Activated CD8-positive, alpha-beta memory T cell treated with anti-CD3 and anti-CD28 coated beads for 24 hours (primary cell): ENCODE results near the gene RGS6.
A peak's percentile ranks its signal among the peaks of the same experiment; 100 is the strongest.

Experiments
- DNase-seq: peaks from one replicate; pipeline ENCODE4 v3.0.0-alpha.2; 2020

RGS6 gene

DNA sequence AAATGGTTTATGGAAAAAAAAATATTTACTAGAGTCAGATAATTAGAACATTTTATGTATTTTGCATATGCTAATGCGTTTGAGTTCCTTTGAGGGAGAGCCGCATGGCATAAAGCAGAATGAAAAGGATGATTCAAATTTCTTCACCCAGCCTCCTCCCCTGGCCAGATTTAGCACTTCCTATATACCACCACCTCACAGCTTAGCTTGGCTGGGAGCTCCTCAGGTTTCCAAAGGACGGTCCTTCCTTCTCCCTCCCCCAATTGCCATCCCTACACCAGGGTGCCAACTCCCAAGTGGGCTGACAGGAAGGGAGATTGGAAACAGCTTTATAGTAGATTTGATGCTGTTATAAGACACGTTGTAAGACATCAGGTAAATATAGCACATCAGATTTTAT is 157.4 kb downstream of the RGS6 start:
- no peak for DNase-seq

- DNase-seq, result no peak
These were observed 162.8 kb downstream of the RGS6 start for GRCh38 chr14:72094844-72095582.

DNA sequence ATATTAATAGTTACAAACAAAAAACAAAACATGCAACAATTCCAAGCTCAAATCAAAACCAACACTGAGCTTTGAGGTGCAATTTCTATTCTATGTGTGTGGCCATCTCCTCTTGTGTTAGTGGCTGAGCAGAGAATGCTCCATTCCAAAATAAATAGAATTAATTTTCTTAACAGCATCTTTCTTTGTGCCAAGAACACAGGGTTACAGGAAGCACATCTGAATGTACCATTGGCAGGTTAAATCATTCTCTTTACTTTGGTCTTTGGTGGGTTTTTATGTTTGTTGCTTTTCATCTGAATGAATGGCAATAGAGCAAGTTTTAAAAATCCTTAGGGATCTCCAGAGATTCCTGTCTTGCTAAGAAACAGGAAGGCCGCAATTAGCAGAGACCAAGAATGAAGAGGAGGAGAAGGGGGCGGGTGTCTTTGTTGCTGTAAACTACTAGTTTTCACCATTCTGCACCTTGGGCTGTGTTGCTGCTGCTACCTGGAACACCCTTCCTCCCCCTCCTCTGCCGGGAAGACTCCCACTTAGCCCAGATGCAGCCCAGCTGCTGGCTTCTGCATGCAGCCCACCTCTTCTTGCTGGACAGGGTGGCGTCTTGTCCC is 165.0 kb downstream of the RGS6 start:
- DNase-seq, result no peak

- no peak for DNase-seq
These were observed 166.0 kb downstream of the RGS6 start for GRCh38 chr14:72098210-72098609.

DNA sequence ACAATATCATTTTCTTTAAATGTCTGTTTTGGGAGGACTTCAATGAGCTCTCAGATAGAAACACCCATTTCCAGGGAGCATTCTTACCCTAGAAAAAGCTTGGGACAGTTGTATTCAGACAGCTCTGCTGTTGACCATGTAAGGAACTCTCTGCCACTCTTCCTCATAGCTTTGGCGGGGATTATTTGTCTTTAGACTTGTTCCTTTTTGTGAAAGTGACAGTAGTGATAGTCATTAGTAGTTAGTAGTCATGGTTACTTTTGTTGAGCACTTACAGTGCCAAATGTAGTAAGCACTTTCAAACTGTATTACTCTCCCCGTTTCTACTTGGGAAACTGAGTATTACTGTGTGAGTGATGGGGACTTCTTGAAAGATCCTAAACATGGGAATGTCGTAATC is 167.3 kb downstream of the RGS6 start:
- no peak for DNase-seq

DNA sequence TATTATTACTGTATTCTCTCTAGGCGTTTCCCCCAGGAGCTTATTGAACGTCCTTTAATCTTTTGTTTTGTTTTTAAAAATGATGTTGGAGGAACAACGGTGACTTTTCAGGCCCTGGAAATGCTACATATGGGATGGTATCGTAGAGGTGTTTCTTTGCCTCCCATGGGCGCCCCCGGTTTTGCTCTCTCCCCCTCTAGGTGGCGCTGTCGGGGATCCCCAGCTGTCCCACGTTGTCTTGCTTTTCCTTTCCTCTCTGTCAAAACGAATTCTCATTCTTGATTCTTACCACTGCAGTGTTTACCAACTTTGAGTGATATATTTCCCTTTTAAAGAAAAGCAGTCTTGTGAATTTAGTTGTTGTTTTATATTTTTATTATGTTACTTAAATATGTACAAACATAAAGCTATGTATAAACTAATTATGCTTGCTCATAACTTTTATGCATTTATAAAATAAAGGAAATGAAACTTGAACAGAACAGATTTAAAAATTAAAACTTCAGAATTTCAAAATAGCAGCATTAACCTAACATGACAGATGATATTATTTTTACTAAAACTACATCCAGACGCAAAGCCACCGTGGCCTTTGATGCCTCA is 171.9 kb downstream of the RGS6 start:
- DNase-seq, result peak; percentile 69

- DNase-seq, result no peak
These were observed 179.7 kb downstream of the RGS6 start for GRCh38 chr14:72111911-72112310.

DNA sequence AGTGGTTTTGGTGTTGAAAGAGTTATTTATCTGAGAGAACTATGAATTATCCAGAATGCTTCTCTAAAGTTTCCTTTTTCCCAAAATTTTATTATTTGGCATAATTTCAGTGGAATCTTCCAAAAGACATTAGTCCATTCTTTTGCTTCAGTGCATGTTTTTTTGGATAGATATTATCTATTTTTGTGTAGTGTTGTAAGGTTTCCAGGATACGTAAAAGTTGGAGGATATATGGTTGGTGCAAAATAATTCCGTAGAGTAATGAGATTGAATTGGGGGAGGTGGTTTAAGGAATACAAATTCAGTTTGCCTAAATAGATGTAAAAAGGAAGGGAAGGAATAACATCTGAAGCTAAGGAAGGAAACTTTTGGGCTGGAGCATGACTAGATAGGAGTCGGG is 186.6 kb downstream of the RGS6 start:
- DNase-seq, result no peak

- no peak for DNase-seq
These were observed 188.1 kb downstream of the RGS6 start for GRCh38 chr14:72120315-72120714.

DNA sequence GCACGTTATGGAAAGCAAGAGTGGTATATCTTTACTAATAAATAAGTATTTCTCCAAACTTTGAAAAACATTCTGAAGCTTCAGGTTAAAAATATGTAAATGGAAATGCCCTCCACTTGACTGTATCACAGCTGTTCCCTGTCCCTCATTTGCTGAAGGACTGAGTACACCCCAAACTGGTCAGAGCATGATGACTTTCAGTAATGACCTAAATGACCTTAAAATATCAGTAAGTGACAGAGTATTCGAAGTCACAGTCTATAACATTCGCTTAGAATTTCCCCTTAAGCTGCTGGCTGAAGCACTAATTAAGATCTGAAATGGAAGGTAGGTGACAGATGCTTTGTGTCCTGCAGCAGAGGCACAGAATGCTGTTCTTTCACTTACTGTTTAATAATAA is 191.5 kb downstream of the RGS6 start:
- DNase-seq, result no peak

DNA sequence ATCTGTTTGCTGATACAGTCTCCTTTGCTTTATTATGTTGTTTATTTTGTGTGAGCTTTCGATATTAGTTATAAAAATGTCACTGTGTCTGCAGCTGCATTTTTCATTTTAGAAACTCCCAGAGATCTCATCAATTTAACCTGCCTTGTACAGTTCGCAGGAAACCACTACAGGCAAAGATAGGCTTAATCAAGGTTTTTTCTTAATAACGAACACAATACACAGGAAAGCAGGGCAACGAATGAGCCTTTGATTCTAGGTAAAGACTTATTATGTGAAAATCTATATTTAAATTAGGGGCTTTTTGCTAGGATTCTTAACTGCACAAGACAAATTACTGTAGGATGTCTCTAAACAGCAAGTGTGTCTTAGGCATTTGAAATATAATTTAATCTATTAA is 191.9 kb downstream of the RGS6 start:
- DNase-seq, result no peak

- DNase-seq, result no peak
These were observed 193.9 kb downstream of the RGS6 start for GRCh38 chr14:72126091-72126490.

DNA sequence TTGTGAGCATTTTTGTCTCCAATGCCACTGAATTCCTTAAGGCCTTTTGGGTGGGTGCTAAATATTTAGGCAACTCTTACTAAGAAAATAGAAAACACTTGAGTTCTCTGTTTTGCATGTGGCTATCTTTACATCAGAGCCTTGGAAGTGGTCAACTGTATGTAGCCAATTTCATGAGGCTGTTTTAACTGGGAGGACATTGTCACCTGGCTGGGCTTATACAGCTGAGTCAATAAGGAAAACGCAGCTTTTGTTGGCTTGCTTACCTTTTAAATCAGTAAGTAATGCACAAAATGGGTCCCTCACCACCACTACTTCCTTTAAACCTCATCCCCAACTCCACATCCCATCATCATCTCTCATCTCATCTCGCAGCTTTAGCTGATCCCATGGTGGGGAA is 194.3 kb downstream of the RGS6 start:
- DNase-seq, result no peak

- no peak for DNase-seq
These were observed 196.4 kb downstream of the RGS6 start for GRCh38 chr14:72128629-72129028.

- no peak for DNase-seq
These were observed 197.1 kb downstream of the RGS6 start for GRCh38 chr14:72129291-72129690.

DNA sequence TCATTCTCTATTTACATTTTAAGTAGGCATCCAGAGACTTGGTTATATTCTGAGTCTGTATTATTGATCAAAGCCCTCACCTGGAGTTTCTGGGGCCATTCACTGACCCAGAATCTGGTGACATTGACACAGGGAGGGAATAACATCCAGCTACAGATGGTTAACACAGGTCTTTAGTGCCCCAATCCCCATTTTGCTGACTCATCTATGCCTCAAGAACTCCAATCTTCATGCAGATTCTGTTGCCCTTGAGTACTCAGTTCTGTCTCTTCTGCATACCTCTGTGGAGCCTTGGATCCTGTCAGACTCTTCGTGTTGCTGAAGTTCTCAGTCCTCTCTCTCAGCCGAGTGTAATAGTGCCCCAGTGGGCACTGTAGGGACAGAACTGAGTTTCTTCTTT is 208.9 kb downstream of the RGS6 start:
- no peak for DNase-seq

- DNase-seq, result no peak
These were observed 210.1 kb downstream of the RGS6 start for GRCh38 chr14:72142328-72142727.

- DNase-seq, result no peak
These were observed 214.0 kb downstream of the RGS6 start for GRCh38 chr14:72146241-72146640.

GRCh38 chr14:72154645-72155378 is 222.6 kb downstream of the RGS6 start:
- no peak for DNase-seq

- DNase-seq, result no peak
These were observed 223.3 kb downstream of the RGS6 start for GRCh38 chr14:72155379-72155993.

GRCh38 chr14:72164420-72165228 is 232.4 kb downstream of the RGS6 start:
- DNase-seq, result no peak

GRCh38 chr14:72165229-72165698 is 233.0 kb downstream of the RGS6 start:
- DNase-seq, result no peak
